CD4-positive, alpha-beta T cell treated with Interleukin-15 for 4 hours (primary cell): Measurements from ENCODE around the gene LANCL3.
A peak's percentile ranks its signal among the peaks of the same experiment; 100 is the strongest.
"Not testable (repeated sequence)": the region's sequence is repeated elsewhere in the genome, so short reads cannot be mapped to it uniquely, and the experiment has no call there.

Source experiments
- DNase-seq: peaks from one replicate; pipeline ENCODE4 v3.0.0-alpha.2; 2020; ENCODE audit warnings: low spot score

LANCL3 gene

GRCh38 chrX:37571426-37572107 is at the start of gene LANCL3:
TSS of gene LANCL3 (plus strand) at chrX:37571661. CDS start at chrX:37571871, 210 bp downstream.
- DNase-seq, result not testable (repeated sequence)

GRCh38 chrX:37523673-37524072 is 47.8 kb upstream of the LANCL3 start:
- not testable (repeated sequence) for DNase-seq

GRCh38 chrX:37541991-37542390 is 29.5 kb upstream of the LANCL3 start:
- DNase-seq, result no peak

GRCh38 chrX:37542791-37543190 is 28.7 kb upstream of the LANCL3 start:
- no peak for DNase-seq

GRCh38 chrX:37543324-37543723 is 28.1 kb upstream of the LANCL3 start:
- no peak for DNase-seq

- not testable (repeated sequence) for DNase-seq
Observed at GRCh38 chrX:37544531-37544930, 26.9 kb upstream of the LANCL3 start.

- no peak for DNase-seq
Observed at GRCh38 chrX:37545066-37545465, 26.4 kb upstream of the LANCL3 start.

GRCh38 chrX:37549619-37550018 is 21.8 kb upstream of the LANCL3 start:
- not testable (repeated sequence) for DNase-seq

- DNase-seq, result no peak
Observed at GRCh38 chrX:37553476-37553875, 18.0 kb upstream of the LANCL3 start.

GRCh38 chrX:37565254-37565653 is 6.2 kb upstream of the LANCL3 start:
- DNase-seq, result not testable (repeated sequence)

- DNase-seq, result not testable (repeated sequence)
Observed at GRCh38 chrX:37570349-37570748, 1.1 kb upstream of the LANCL3 start.

GRCh38 chrX:37572108-37572587 is 687 bp downstream of the LANCL3 start:
- DNase-seq, result peak; percentile 2

- DNase-seq, result not testable (repeated sequence)
Observed at GRCh38 chrX:37573121-37573520, 1.7 kb downstream of the LANCL3 start.

- DNase-seq, result no peak
Observed at GRCh38 chrX:37578045-37578444, 6.6 kb downstream of the LANCL3 start.

- no peak for DNase-seq
Observed at GRCh38 chrX:37580080-37580479, 8.6 kb downstream of the LANCL3 start.

GRCh38 chrX:37587337-37587736 is 15.9 kb downstream of the LANCL3 start:
- DNase-seq, result not testable (repeated sequence)

GRCh38 chrX:37590047-37590446 is 18.6 kb downstream of the LANCL3 start:
- DNase-seq, result no peak

GRCh38 chrX:37594755-37595382 is 23.4 kb downstream of the LANCL3 start:
- DNase-seq, result no peak

GRCh38 chrX:37599729-37600128 is 28.3 kb downstream of the LANCL3 start:
- DNase-seq, result no peak

GRCh38 chrX:37603938-37604409 is 32.5 kb downstream of the LANCL3 start:
- DNase-seq, result no peak

- no peak for DNase-seq
Observed at GRCh38 chrX:37607243-37607642, 35.8 kb downstream of the LANCL3 start.

GRCh38 chrX:37608156-37608555 is 36.7 kb downstream of the LANCL3 start:
- DNase-seq, result no peak

- no peak for DNase-seq
Observed at GRCh38 chrX:37609727-37610126, 38.3 kb downstream of the LANCL3 start.
